Measurements from ENCODE around the gene WDR70.
"Not testable (repeated sequence)": the region's sequence is repeated elsewhere in the genome, so short reads cannot be mapped to it uniquely, and the experiment has no call there.

Gene WDR70

GRCh38 chr5:37379100-37379628 lies at the start of gene WDR70:
Gene WDR70, plus strand, starts transcription at chr5:37379318. Its CDS starts 50 bp downstream, at chr5:37379368.
- DNase-seq, result peak; percentile 95

GRCh38 chr5:37334754-37335153 lies 44.4 kb upstream of the WDR70 start:
- not testable (repeated sequence) for DNase-seq

DNA sequence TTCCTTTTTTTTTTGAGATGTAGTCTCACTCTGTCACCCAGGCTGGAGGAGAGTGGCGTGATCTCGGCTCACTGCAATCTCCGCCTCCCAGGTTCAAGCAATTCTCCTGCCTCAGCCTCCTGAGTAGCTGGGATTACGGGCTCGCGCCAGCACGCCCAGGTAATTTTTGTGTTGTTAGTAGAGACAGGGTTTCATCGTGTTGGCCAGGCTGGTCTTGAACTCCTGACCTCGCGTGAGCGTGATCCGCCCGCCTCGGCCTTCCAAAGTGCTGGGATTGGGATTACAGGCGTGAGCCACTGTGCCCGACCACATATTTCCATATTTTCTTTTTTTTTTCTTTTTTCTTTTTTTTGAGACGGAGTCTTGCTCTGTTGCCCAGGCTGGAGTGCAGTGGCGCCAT lies 36.4 kb upstream of the WDR70 start:
- not testable (repeated sequence) for DNase-seq

DNA sequence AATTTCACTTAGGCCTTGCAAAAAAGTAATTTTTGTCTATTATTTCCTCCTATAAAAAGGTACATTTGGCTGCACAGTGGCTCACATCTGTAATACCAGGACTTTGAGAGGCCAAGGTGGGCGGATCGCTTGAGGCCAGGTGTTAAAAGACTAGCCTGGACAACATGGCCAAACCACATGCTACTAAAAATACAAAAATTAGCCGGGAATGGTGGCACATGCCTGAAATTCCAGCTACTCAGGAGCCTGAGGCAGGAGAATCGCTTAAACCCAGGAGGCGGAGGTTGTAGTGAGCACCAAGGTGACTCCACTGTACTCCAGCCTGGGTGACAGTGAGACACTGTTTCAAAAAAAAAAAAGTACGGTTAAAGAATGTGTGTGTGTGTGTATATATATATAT lies 24.0 kb upstream of the WDR70 start:
- DNase-seq, result no peak

GRCh38 chr5:37370550-37370863 lies 8.6 kb upstream of the WDR70 start:
- no peak for DNase-seq

GRCh38 chr5:37370864-37371726 lies 8.0 kb upstream of the WDR70 start, which contains the start of gene NUP155:
Gene NUP155, minus strand, starts transcription at chr5:37371106. Its CDS starts 129 bp downstream, at chr5:37370977.
- DNase-seq, result peak; percentile 94

DNA sequence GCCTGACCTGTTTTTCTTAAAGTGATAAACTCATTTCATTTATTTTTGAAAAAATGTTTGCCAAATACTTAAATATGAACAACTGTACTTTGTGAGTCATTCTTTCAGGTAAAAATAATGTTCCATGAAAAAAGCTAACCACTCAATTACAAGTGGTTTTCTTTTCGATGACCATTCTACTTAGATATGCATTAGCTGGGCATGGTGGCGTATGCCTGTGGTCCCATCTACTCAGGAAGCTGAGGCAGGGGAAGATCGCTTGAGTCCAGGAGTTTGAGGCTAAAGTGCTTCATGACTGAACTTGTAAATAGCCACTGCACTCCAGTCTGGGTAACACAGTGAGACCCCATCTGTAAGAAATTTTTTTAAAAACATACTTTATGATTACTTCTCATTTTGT lies 4.0 kb upstream of the WDR70 start:
- no peak for DNase-seq

DNA sequence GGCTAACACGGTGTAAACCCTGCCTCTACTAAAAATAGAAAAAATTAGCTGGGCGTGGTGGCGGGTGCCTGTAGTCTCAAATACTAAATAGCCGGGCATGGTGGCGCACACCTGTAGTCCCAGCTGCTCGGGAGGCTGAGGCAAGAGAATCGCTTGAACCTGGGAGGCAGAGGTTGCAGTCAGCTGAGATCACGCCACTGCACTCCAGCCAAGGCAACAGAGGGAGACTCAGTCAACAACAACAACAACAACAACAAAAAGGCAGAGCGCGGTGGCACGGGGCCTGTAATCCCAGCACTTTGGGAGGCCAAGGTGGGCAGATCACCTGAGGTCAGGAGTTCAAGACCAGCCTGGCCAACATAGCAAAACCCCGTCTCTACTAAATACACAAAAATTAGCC lies 1.1 kb upstream of the WDR70 start:
- not testable (repeated sequence) for DNase-seq

DNA sequence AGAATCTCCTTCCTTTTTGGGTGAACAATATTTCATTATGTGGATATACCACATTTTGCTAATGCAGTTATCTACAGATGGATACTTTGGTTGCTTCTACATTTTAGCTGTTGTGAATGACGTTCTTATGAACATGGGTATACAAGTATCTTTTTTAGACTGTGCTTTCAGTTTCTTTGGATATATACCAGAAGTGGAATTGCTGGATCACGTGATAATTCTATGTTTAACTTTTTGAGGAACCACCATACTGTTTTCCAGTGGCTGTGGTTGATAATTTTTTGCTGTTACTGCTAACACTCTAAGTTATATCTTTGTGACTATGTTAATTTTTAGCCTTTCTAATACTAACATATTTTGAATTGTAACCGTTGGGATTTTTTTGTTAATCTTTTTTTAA lies 12.5 kb downstream of the WDR70 start:
- peak; percentile 77 for DNase-seq

DNA sequence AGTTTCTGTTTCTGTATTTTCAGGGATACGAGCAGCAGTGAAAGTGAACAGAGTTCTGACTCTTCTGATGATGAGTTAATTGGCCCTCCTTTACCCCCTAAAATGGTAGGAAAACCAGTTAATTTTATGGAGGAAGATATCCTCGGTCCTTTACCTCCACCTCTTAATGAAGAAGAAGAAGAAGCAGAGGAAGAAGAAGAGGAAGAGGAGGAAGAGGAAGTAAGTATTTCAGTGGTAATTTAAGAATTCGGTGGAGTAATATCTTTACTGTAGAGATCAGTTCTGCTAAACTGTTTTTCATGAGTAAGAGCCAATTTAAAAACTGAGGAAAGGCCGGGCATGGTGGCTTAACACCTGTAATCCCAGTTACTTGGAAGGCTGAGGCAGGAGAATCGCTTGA lies 17.2 kb downstream of the WDR70 start:
- no peak for DNase-seq

GRCh38 chr5:37400501-37400900 lies 21.4 kb downstream of the WDR70 start:
- no peak for DNase-seq

GRCh38 chr5:37412515-37412914 lies 33.4 kb downstream of the WDR70 start:
- DNase-seq, result no peak

GRCh38 chr5:37415456-37415855 lies 36.3 kb downstream of the WDR70 start:
- DNase-seq, result not testable (repeated sequence)

DNA sequence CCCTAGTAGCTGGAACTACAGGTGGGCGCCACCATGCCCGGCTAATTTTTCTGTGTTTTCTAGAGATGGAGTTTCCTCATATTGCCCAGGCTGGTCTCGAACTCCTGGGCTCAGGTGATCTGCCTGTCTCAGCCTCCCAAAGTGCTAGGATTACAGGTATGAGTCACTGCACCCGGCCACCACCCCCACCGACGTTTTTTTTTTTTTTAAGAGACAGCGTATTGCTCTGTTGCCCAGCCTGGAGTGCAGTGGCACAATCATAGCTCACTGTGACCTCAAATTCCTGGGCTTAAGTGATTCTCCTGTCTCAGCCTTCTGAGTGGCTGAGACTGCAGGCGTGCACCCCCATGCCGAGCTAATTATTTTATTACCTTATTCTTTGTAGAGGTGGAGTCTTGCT lies 38.2 kb downstream of the WDR70 start:
- no peak for DNase-seq

- no peak for DNase-seq
Measured at GRCh38 chr5:37424441-37424840, 45.3 kb downstream of the WDR70 start.

DNA sequence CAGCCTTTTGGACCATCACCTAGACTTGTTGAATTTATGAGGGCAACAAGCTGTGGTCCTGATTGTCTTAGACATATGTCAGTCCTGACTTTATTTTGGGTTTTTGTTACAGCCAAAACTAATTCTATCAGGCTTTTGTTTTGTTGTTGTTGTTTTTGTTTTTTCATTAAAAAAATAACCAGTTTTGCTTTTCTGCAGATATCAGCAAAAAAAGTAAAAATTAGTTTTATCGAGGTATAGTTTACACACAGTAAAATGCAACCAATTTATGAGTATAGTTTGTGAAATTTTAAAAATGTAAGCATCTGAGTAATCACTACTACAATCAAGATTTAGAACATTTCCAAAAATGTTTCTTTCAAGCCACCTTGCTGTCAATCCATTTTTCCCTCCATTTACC lies 48.9 kb downstream of the WDR70 start:
- DNase-seq, result no peak

GRCh38 chr5:37435261-37435660 lies 56.1 kb downstream of the WDR70 start:
- no peak for DNase-seq

GRCh38 chr5:37436146-37436934 lies 57.2 kb downstream of the WDR70 start:
- DNase-seq, result no peak

- DNase-seq, result peak; percentile 8
Measured at GRCh38 chr5:37437711-37438110, 58.6 kb downstream of the WDR70 start.

DNA sequence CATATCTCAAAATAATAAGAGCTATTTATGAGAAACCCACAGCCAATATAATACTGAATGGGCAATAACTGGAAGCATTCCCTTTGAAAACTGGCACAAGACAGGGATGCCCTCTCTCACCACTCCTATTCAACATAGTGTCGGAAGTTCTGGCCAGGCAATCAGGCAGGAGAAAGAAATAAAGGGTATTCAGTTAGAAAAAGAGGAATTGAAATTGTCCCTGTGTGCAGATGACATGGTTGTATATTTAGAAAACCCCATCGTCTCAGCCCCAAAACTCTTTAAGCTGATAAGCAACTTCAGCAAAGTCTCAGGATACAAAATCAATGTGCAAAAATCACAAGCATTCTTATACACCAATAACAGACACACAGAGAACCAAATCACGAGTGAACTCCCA lies 66.7 kb downstream of the WDR70 start:
- not testable (repeated sequence) for DNase-seq

DNA sequence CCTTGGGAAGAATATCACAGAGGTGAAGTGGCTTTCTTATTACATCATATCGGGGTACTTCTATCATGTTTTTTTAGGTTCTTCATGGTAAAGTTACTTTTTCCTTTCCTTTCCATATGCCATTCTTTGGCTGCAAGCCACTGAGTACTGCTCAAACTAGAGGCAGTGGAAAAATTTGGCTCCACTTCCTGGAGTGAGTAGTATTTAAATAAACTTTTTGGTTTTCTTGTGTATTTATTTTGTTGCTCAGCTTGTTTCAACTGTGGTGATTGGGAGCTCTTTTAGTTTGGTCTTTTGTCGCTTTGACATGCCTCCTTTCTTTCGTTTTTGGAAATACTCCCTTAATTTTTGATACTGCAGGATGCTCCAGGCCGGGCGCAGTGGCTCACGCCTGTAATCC lies 69.8 kb downstream of the WDR70 start:
- DNase-seq, result no peak

DNA sequence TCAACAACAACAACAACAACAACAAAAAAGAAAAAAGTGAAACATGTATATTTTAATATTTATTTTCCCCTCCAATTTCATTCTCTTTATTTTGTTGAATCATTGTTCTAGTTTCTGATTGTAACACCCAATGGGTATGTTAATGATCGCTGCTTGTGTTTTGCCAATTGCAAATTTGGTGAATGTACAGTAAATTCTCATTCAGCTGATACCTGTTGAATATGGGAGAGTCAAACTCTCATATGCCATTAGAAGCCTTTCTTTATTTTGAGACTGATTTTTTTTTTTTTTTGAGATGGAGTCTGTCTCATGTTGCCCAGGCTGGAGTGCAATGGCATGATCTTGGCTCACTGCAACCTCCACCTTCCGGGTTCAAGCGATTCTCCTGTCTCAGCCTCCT lies 72.9 kb downstream of the WDR70 start:
- DNase-seq, result not testable (repeated sequence)

- DNase-seq, result not testable (repeated sequence)
Measured at GRCh38 chr5:37453252-37453651, 74.1 kb downstream of the WDR70 start.

Data from suppressor macrophage treated with lipopolysaccharide for 4 hours (primary cell).